ENCODE data around the gene PTGES2.

PTGES2 gene

DNA sequence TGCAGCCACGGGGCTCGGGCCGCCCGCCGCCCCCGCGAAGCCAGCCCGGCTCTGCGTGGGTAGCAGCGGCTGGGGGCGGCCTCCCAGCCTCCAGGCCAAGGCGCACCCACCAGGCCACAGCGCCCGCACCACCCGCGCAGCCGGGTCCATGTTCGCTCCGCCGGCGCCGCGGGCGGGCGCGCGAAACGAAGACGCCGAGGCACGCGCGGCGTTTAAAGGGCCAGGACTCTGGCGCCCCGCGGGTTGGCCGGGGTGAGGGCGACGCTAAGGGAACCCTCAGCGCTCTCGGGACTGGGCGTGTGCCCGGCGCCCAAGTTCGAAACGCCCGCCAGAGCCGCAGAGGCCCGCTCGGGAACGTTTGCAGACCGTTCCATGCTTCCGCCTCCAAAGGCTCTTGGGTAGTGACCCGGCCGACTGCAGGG, at the start of gene PTGES2:
TSS of gene PTGES2 (minus strand) at position 162 of the 422 bp plus-strand sequence. CDS start at position 150, 12 bp downstream.
- peak; percentile 69 for DNase-seq (ENCODE audit: low read depth)

DNA sequence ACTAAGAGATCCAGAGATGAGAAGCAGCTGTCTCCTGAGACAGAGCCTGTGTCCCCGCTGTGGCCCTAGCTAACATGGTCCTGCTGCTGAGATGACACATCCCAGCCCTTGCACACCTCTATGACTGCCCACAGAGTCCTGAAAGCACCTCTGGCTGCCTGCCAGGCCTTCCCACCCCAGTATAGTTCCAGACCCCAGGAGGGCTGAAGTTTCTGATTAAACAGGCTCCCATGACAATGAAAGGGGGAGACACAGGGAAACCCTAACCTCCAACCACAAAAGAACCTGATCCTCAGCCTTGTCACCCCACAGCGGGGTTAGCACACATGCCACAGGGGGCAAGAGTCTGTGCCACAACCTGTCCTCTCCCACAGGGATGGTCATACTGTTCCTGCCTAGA, 48.2 kb upstream of the PTGES2 start:
- no peak for DNase-seq (ENCODE audit: low read depth)

DNA sequence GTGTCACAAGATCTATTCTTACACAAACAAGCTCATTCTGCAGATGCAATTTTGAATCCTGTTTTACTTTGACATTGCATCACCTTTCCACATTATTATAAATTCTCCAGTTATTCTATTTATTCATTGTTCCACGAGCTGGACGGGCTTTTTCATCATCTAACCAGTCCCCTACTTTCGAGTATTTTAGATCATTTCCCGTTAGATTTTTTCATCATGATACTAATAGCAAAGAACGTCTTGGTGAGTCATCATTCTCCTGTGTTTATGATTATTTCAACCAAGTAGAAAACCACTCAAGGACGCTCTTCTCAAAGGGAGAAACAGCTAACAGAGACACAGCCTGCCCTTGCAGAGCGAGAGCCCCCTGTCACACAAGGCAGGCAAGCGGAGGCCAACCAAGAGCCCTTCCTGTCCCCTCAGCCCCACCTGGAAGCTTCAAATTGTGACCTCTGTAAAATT, 47.6 kb upstream of the PTGES2 start:
- DNase-seq (ENCODE audit: low read depth): no peak

DNA sequence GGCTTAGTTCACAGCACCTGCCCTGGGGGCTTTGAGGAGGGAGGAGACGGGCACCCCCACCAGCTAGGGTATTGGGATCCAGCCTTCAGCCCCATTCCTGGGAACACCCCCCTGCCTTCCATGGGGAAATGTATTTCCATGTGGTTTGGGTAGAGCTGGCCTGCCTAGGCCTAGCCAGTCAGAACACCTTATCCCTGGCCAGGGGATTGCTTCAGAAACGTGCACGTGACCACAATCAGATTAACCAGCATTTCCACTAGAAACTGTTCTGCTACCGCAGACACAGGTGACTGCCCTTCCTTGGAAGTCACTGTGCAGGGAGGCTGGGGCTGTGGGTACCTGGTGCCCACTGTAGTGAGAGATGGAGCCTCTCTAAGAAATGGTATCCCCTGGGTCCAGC, 46.5 kb upstream of the PTGES2 start:
- DNase-seq (ENCODE audit: low read depth): no peak

DNA sequence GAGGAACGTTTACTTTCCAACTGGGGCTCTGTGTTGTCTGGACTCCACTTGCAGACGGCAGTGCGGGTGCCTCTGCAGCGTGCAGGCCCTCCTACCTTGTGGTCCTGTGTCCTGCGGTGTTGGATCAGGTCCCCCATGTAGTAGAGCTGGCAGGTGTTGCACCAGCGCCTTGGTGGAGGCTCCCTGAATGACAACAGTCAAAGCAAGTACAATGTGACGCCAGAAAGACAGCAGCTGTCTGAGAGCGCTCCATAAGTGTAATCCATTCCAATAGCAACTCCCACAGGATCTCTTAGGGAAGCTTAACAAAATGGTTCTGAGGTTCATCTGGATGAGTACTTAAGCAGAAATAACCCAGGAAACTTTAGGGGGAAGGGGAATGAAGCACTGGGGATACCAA, 42.4 kb upstream of the PTGES2 start:
- DNase-seq (ENCODE audit: low read depth): no peak

DNA sequence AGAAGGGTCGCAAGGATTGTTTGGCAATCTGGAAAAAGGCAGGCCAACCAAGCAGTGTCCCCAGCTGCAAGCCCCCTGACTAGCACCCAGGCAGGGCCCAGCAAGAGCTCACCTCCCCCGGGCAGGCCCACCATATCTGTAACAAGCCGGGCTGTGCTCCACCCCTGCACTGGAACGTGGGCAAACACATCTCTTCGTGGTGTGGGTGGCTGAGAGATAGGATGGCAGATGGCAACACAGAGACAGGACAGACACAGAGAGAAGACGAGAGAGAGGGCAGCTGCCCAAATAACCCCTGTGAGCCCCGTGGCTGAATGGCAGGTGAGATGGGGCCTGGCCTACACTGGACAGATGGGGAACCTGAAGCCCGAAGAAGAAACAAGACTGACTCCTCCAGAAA, 42.0 kb upstream of the PTGES2 start:
- DNase-seq (ENCODE audit: low read depth): no peak

DNA sequence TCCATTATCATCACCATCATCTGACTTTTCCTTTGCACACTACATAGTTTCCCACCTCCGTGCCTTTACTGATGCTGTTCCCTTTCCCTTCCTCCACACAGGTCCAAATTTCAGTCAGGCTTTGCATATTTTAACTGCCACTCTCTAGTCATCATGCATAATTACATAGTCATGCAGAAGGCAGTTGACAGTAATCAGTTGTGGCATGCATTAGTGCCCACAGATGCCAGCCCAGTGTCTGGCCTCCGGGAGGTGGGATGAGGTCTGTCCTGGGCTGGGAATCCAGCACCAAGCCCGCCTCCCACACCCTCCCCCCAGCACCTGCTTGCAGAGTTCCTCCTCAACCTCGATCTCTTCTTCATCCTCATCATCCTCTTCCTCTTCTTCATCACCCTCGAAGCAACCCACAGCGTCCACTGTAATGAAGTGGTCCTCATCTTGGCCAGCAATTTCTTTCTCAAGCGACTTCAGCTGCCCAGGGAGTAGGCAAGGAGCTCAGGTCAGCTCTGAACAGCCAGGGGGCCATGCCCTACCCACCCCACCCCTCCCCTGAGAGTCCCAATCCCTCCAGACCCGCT, 41.3 kb upstream of the PTGES2 start:
- no peak for DNase-seq (ENCODE audit: low read depth)

DNA sequence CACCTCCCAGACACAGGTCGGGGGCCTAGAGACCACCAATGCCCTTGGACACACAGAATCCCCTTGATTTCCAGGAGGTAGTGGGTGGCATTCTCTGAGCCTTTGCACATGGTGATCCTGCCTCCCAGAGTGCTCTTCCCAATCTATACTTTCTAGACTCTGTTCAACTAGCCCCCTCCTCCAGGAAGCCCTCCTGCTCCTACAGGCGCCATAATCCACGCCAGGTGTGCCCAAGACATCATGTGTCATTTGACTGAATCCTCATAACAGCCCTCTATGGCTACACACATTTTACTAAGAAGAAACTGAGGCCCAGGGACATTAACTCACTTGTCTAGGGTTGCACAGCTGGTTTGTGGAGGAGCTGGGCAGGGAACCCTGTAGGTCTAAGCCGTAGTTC, 39.7 kb upstream of the PTGES2 start:
- no peak for DNase-seq (ENCODE audit: low read depth)

DNA sequence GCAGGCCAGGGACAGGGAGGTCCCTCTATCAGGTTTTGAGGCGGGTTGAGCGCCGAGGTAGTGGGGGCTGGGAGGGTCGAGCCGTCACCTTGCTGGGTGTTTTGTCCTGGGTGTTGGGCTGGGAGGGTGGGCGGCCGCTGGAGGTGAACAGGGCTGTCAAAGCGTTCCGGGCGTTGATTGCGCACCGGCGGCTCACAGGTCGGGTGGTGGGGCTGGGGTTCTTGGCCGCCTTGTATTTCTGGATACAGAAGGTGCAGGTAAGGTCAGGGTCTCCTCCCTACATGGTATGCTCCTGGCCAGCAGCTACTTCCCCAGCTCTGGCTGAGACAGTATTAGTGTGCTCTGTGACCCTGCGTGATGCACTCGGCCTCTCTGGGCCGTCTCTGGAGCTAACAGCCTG, 38.6 kb upstream of the PTGES2 start:
- DNase-seq (ENCODE audit: low read depth): no peak

DNA sequence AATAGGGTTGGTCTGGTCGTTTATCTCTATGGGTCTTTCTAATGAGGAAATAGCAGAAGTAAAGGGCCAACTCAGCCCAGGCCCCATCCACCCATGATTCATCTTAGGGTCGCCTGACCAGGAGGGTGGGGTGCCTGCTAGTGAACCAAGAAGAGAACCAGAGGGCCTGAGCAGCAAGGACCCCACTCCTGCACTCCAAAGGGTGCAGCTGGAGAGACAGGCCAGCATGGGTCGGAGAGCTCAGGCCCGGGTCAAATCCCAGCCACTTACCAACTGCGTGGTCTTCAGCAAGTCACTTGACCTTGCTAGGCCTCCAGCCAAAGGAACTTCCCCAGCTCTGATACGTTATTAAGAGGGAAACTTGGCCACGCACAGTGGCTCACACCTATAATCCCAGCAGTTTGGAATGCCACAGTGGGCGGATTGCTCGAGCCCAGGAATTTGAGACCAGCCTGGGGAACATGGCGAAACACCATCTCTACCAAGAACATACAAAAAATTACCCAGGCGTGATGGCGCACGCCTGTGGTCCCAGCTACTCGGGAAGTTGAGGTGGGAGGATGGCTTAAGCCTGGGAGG, 36.9 kb upstream of the PTGES2 start:
- DNase-seq (ENCODE audit: low read depth): no peak

DNA sequence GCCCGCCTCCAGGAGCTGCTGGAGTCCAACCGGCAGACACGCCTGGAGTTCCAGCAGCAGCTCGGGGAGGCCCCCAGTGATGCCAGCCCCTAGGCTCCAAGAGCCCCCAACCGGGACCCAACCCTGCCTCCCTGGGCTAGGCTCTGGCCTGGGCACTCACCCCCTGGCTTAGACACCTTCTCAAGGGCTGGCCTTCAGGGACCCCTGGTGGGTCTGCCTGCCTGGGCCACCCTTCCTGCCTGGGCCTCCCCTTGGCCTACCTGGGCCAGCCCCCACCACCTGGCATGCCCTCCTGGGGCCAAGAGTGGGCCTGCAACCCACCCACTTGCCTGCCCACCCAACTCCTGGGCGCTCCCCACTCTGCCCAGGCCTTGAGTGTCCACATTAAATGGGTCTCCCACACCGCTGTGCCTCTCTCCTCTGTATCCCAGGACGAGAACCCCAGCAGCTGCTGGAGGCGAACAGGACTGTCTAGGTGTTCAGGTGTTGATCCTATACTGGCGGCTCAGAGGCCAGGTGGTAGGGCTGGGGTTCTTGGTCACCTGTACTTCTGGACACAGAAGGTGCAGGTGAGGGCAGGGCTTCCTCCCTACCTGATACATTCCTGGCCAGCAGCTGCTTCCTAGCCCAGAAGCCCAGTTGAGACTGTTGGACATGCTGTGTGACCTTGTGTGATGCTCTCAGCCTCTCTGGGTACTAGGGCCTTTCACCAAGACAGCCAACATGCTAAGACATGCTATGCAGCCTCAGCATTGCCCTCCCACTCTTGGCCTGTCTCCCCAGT, 36.2 kb upstream of the PTGES2 start:
- DNase-seq (ENCODE audit: low read depth): no peak

DNA sequence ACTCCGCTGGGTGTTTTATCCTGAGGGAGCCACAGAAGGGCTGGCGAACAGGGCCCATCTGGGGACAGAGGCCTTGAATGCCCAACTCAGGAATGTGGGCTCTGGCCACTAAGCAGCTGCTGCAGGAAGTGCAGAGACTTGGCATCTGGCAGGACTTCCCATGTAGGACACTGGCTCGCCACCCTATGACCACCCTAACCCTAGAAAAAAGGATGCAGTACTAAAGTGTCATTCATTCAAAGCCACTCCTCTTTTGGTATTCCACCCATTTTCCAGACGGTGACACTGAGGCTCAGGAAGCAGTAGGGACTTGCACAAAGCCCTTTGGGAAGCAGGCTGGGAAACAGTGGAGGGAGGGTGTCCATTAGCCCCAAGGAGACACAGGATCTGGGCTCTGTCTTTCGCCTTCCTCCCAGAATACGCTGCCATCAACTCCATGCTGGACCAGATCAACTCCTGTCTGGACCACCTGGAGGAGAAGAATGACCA, 35.5 kb upstream of the PTGES2 start:
- no peak for DNase-seq (ENCODE audit: low read depth)

DNA sequence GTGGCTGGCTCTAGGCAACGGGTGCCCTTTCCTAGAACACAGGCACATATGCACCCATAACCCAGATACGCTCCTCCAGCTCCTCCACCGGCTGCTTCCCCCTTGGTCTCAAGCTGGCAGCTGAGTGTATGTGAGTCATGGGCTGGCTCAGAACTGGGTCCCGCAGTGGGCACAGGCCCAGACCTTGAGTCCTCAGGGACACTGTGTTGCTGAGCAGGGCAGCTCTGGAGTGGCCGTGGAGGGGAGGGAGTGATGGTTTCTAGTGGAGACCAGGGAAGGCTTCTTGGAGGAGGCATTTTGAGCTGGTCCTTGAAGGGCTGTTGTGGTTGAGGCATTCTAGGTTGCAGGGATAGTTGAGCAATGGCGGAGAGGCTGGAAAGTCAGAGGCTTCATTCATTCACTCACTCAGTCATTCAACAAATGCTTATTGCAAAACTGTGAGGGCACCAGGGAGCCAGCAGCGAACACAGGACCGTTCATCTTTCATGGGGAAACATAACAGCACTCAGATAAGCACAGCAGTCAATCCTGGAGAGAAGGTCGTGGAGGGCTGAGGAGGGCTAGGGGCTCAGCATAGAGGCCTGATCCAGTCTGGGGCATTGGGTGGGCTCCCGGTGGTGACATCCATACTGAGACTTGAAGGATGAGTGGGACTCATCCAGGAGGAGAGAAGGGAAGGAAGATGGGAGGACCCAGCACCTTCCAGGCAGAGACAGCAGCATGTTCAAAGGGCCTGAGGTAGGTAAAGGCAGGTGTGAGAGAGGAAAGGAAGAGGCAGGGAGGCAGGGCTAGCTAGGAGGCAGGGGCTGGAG, 34.9 kb upstream of the PTGES2 start:
- DNase-seq (ENCODE audit: low read depth): no peak

DNA sequence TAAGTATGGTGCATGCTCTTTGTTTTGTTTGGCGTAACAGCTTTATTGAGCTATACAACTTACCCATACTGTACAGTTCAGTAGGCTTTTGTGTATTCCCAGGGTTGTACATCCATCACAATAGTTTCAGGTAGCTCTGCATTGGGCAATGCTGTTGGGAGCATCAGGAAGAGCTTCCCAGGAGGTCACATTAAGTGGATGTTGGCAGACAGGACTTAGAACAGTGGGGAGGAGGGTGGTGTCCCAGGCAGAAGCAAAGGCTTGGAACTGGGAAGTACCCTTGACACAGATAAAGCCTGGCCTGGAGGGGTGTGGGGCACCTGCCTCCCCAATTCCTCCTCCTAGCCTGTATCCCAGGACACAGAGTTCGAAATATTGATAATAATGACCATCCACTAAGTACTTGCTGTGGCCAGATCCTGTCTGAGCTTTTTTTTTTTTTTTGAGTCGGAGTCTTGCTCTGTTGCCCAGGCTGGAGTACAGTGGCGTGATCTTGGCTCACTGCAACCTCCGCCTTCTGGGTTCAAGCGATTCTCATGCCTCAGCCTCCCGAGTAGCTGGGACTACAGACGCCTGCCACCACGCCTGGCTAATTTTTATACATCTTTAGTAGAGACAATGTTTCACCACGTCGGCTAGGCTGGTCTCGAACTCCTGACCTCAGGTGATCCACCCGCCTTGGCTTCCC, 33.8 kb upstream of the PTGES2 start:
- DNase-seq (ENCODE audit: low read depth): no peak

DNA sequence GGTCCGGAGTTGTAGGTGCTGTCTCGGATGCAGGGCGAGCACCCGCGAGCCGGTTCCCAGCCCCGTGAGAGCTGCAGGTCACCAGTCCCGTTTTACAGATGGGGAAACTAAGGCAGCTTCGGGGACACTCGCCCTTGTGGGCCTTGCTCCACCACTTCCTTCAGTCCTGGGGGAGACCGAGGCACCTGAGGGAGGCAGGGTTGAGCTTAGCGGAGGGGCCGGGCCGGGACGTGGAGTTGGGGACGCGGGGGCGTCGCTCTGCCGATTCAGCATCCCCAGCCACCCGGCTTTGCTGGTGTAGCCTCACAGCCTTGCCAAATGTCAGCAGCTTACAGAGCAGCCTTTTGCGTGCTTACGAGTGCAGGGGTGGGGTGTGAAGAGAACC, 33.1 kb upstream of the PTGES2 start:
- peak; percentile 37 for DNase-seq (ENCODE audit: low read depth)

DNA sequence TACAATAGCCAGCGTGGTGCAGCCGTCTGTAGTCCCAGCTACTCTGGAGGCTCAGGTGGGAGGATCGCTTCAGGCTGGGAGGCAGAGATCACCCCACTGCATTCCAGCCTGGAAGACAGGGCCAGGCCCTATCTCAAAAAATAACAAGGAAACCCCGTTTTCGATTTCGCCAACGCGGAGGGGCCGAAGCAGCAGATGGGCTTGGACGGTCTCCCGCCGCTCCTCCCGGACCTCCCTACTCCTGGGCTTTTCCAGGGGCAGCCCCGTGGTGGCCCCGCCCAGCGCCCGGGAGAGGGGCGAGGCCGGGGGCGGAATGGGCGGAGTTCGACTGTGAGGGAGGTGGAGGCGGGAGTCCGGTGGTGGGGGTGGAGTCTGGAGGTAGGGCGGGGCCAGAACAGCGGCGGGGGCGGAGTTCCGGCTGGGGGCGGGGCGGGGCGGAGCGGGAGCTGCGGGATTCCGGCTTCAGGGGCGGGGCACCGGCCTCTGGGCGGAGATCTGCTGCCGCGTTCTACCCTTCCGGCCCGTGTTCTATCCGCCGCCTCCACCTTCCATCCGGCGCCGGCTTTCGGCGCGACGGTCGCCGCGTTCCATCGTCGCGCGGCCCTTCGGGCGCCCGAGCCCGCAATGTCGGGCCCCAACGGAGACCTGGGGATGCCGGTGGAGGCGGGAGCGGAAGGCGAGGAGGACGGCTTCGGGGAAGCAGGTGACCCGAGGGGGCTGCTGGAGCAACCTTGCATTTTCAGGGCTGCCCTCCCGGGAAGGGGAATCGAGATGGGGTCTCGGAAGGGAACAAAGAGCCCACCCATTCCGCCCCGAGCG, 32.5 kb upstream of the PTGES2 start, which contains the start of gene BBLN:
TSS of gene BBLN (plus strand) at position 482 of the 819 bp plus-strand sequence. CDS start at position 625, 143 bp downstream.
- peak; percentile 92 for DNase-seq (ENCODE audit: low read depth)

DNA sequence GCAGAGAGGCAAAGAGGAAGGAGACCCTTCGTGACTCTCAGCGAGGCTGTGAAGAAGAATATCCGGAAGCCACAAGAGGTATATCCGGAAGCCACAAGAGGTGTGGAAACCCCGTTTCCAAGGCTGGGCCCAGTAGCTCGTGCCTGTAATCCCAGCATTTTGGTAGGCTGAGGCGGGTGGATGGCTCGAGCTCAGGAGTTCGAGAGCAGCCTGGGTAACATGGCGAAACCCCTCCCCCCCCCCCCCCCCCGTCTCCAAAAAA, 31.9 kb upstream of the PTGES2 start:
- DNase-seq (ENCODE audit: low read depth): peak; percentile 13

DNA sequence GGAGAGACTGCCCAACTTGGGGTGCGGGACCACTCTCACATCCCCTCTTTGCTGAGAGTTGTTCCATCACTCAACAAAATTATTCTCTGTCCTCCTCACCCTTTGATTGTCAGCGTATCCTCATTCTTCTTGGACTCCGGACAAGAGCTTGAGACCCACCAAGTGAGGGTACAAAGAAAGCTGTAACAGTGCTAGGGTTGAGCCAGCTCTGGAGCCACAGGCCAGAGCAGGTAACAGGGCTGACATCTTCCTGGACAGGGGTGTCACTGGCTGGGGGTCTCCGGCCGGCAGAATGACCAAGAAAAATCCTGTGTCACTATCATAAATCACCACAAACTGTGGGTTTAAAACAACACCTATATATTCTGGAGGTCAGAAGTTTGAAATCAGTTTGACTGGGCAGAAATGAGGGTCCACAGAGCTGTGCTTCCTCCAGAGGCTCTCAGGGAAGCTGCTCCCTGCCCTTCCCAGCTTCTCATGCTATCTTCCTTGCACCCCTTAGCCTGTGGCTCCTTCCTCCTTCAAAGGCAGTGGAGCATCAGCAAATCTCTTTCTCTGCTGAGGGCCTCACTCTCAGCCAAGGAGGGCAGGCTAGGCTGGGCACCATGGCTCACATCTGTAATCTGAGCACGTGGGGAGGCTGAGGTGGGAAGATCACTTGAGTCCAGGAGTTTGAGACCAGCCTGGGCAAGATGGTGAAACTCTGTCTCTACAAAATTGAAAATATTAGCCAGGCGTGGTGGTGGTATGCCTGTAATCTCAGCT, 28.4 kb upstream of the PTGES2 start:
- no peak for DNase-seq (ENCODE audit: low read depth)

DNA sequence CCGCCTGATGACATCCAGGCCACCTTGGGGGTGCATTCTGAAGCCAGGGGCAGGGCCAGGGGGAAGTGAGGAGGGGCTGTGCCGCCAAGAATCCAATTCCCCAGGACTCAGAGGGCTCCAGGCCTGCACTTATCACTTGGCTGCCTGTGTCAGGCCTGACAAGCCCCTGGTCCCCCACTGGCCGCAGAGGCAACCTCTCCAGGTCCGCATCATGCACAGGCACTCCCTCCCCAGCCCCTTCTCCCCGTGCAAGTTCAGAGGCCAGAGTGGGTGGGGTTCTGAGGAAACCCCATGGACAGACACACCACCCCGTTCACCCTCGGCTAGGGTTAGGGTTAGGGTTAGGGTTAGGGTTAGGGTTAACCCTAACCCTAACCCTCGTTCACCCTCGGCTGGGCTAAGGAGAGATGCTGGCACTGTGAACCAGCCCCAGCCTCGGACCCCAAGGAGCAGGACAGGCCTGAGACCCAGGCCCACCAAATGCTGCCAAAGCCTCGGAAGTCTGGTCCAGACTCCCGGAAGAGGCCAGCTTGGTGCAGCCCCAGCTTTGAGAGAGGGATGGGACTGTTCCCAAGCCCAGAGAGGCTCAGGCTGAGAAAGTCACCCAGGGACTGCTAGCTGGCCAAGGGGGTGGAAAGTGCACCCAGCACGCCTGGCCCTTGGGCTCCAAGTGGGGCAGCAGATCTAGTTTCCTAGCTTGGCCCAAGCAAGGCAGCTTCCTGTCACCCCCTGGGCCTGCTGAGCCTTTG, 26.6 kb upstream of the PTGES2 start:
- no peak for DNase-seq (ENCODE audit: low read depth)
